Fibroblast of skin of left quadriceps (primary cell): Measurements from ENCODE around the gene PCNT.

ENCODE experiments used
- DNase-seq, 2 experiments: peaks; one replicate each; pipeline ENCODE4 v3.0.0-alpha.2; 2013; ENCODE audit warnings: low read depth in 2 of 2

PCNT gene

GRCh38 chr21:46409641-46410406 is 85.9 kb downstream of the PCNT start:
- DNase-seq: no peak

GRCh38 chr21:46410516-46410915 is 86.6 kb downstream of the PCNT start:
- no peak for DNase-seq

GRCh38 chr21:46411236-46411635 is 87.3 kb downstream of the PCNT start:
- DNase-seq: no peak

GRCh38 chr21:46411691-46412090 is 87.7 kb downstream of the PCNT start:
- no peak for DNase-seq

- DNase-seq: no peak
Measured at GRCh38 chr21:46412521-46413364, 88.8 kb downstream of the PCNT start.

- DNase-seq: no peak
Measured at GRCh38 chr21:46413365-46413696, 89.4 kb downstream of the PCNT start.

- no peak for DNase-seq
Measured at GRCh38 chr21:46414965-46415275, 91.0 kb downstream of the PCNT start.

- DNase-seq: no peak
Measured at GRCh38 chr21:46416551-46416950, 92.6 kb downstream of the PCNT start.

- DNase-seq: no peak
Measured at GRCh38 chr21:46418265-46418946, 94.5 kb downstream of the PCNT start.

- DNase-seq: no peak
Measured at GRCh38 chr21:46420241-46421190, 96.6 kb downstream of the PCNT start.

- no peak for DNase-seq
Measured at GRCh38 chr21:46421191-46421750, 97.3 kb downstream of the PCNT start.

GRCh38 chr21:46421756-46422555 is 98.0 kb downstream of the PCNT start:
- no peak for DNase-seq

- no peak for DNase-seq
Measured at GRCh38 chr21:46422636-46423241, 98.8 kb downstream of the PCNT start.

- DNase-seq: no peak
Measured at GRCh38 chr21:46423546-46424038, 99.6 kb downstream of the PCNT start.

- DNase-seq: no peak
Measured at GRCh38 chr21:46424039-46424591, 100.2 kb downstream of the PCNT start.

- no peak for DNase-seq
Measured at GRCh38 chr21:46424621-46425020, 100.7 kb downstream of the PCNT start.

GRCh38 chr21:46425041-46425440 is 101.1 kb downstream of the PCNT start:
- DNase-seq: no peak

GRCh38 chr21:46425571-46425970 is 101.6 kb downstream of the PCNT start:
- no peak for DNase-seq

- DNase-seq: no peak
Measured at GRCh38 chr21:46426313-46427046, 102.5 kb downstream of the PCNT start.
